MCF 10A (cell line): Measurements from ENCODE around the gene HCLS1. TPM values are rescaled to one million over a fixed set of nuclear protein-coding genes. Genes with fewer than 3 reads are reported as not detected.

Experiments used
- BruUV-seq: library from RNA; stranded (reverse); fragments of 400-500 nt; replicated peaks from 2 replicates; lab custom pipeline; 2021; lab: Mats Ljungman, UMichigan
- CTCF ChIA-PET: fragments of 300-600 bp; sonication (Branson Sonifier 250); formaldehyde crosslinking; extraction: SDS; loops from one replicate; lab custom pipeline; 2021; ENCODE audit warnings: antibody characterized with exemption, inconsistent platforms; lab: Yijun Ruan, JAX
- POLR2A ChIA-PET: fragments of 300-600, 350-650 bp; sonication (Branson Sonifier 250); formaldehyde crosslinking; extraction: SDS; loops from one replicate; lab custom pipeline; 2020; ENCODE audit warnings: antibody characterized with exemption, inconsistent platforms; lab: Yijun Ruan, JAX
- DNase-seq: peaks from one replicate; pipeline ENCODE4 v3.0.0-alpha.2; 2018; ENCODE audit not compliant: unreplicated experiment
- H3K27ac Mint-ChIP-seq: one replicate; pipeline ENCODE4 v1.8.0; 2022; ENCODE audit warnings: mild to moderate bottlenecking, low read depth, mixed read lengths; ENCODE audit not compliant: unreplicated experiment
- H3K27me3 Mint-ChIP-seq: one replicate; pipeline ENCODE4 v1.8.0; 2022; ENCODE audit warnings: mixed read lengths; ENCODE audit not compliant: insufficient read depth, unreplicated experiment
- H3K36me3 Mint-ChIP-seq: one replicate; pipeline ENCODE4 v1.8.0; 2022; ENCODE audit warnings: mild to moderate bottlenecking, moderate library complexity, mixed read lengths; ENCODE audit not compliant: insufficient read depth, unreplicated experiment
- H3K4me1 Mint-ChIP-seq: one replicate; pipeline ENCODE4 v1.8.0; 2022; ENCODE audit warnings: mixed read lengths; ENCODE audit not compliant: insufficient read depth, unreplicated experiment
- H3K4me3 Mint-ChIP-seq: one replicate; pipeline ENCODE4 v1.8.0; 2022; ENCODE audit warnings: mild to moderate bottlenecking, moderate library complexity, mixed read lengths; ENCODE audit not compliant: unreplicated experiment
- H3K9me3 Mint-ChIP-seq: one replicate; pipeline ENCODE4 v1.8.0; 2022; ENCODE audit warnings: mixed read lengths; ENCODE audit not compliant: unreplicated experiment
- CTCF ChIP-seq: fragments of 200-600 bp; IDR thresholded peaks from one replicate; pipeline ENCODE4 v1.8.0; 2022; ENCODE audit warnings: antibody characterized with exemption, mild to moderate bottlenecking; ENCODE audit not compliant: unreplicated experiment
- intact Hi-C: fragments of 100-400 bp; cut with micrococcal nuclease; formaldehyde crosslinking; loops from 2 replicates; pipeline ENCODE4 v1.14.1; 2022
- total RNA-seq: library from RNA; stranded (reverse); gene quantifications from 2 replicates; pipeline ENCODE4 v1.2.3, GENCODE V29; 2022

Gene HCLS1
- total RNA-seq, 1 experiment from 2014 or later = 1.6 TPM

DNA sequence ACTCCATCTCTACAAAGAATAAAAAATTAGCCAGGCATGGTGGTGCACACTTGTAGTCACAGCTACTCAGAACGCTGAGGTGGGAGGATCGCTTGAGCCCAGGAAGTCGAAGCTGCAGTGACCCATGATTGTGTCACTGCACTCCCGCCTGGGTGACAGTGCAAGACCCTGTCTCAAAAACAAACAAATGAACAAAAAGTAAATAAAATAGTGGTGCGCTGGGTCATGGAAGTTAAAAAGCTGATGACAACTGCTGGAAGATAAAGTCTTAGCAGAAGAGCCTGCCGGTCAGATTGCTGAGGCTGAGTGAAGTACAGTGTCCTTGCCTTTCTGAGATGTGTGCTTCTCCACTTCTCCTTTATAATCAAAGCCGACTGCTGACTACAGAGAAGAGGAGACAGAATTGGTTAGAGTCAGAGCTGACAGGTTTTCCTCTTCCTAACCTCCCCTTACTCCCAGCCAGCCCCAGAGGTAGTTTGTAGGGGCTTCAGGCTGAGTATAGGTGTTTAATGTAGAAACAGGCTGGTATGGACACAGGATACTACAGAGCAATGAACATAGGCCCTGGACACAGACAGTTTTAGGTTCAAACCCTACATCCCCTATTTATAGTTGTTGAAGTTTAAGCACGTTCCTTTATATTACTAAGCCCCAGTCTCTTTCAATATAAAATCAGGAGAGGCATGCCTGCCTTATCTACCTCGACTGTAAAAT, 17.9 kb downstream of the HCLS1 start:
- BruUV-seq = no TSS peak
- no peak for TF ChIP-seq CTCF
- ChIA-PET CTCF (no interaction called here), POLR2A (interaction anchor here (0.9 kb wide), 1 partner anchor 12 kb away, joined by 3 read pairs; no protein-coding TSS in a partner anchor)
- intact Hi-C loops = no loop called here
- no peaks in the 10 kb centered on the region for H3K27me3 Mint-ChIP-seq
- DNase-seq = no peak
- H3K9me3 Mint-ChIP-seq = no peaks in the 10 kb centered on the region
- no peak overlapping the region for H3K4me3 Mint-ChIP-seq
- no peaks in the 10 kb centered on the region for H3K36me3 Mint-ChIP-seq
- peaks cover 8% of the 10 kb centered on the region for H3K4me1 Mint-ChIP-seq
- no peak overlapping the region for H3K27ac Mint-ChIP-seq

GRCh38 chr3:121641127-121641526, 19.6 kb downstream of the HCLS1 start:
- CTCF ChIA-PET = interaction anchor here (1.1 kb wide), 1 partner anchor 10 kb away, joined by 4 read pairs; no protein-coding TSS in a partner anchor
- intact Hi-C loops = no loop called here
- TF ChIP-seq CTCF = no peak

DNA sequence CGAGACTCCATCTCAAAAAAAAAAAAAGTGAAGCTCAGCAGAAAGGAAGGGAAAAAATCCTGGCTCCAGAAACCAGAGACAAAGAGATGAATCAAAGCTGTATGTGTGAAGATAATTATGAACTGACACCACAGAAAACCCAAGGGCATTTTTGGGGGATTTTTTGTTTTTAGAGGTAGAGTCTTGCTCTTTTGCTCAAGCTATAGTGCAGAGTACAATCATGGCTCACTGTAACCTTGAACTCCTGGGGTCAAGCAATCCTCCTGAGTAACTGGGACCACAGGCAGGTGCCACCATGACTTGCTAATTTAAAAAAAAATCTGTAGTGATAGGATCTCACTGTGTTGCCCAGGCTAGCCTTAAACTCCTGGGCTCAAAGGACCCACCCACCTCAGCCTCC, 22.8 kb downstream of the HCLS1 start:
- H3K4me1 Mint-ChIP-seq = peaks cover 8% of the 10 kb centered on the region
- no peaks in the 10 kb centered on the region for H3K27me3 Mint-ChIP-seq
- H3K36me3 Mint-ChIP-seq = no peaks in the 10 kb centered on the region
- POLR2A ChIA-PET = interaction anchor here (0.5 to 0.7 kb wide), 2 partner anchors 130 to 934 kb away, joined by 3 to 4 read pairs; no protein-coding TSS in a partner anchor
- no peak overlapping the region for H3K27ac Mint-ChIP-seq
- no peak for DNase-seq
- BruUV-seq = no TSS peak
- peaks cover 7% of the 10 kb centered on the region for H3K9me3 Mint-ChIP-seq
- H3K4me3 Mint-ChIP-seq = no peak overlapping the region
- intact Hi-C loops = no loop called here
- no peak for TF ChIP-seq CTCF
- CTCF ChIA-PET = interaction anchor here (0.6 to 0.8 kb wide), 3 partner anchors 10 to 31 kb away, joined by 3 read pairs; no protein-coding TSS in a partner anchor

More at GRCh38 chr3:121641127-121641526, 19.6 kb downstream of the HCLS1 start:
- no peaks in the 10 kb centered on the region for H3K36me3 Mint-ChIP-seq
- no peaks in the 10 kb centered on the region for H3K27me3 Mint-ChIP-seq
- no peak overlapping the region for H3K27ac Mint-ChIP-seq
- POLR2A ChIA-PET = no interaction called here
- peaks cover 8% of the 10 kb centered on the region for H3K4me1 Mint-ChIP-seq
- no peaks in the 10 kb centered on the region for H3K9me3 Mint-ChIP-seq
- no TSS peak for BruUV-seq
- DNase-seq = no peak
- H3K4me3 Mint-ChIP-seq = no peak overlapping the region

DNA sequence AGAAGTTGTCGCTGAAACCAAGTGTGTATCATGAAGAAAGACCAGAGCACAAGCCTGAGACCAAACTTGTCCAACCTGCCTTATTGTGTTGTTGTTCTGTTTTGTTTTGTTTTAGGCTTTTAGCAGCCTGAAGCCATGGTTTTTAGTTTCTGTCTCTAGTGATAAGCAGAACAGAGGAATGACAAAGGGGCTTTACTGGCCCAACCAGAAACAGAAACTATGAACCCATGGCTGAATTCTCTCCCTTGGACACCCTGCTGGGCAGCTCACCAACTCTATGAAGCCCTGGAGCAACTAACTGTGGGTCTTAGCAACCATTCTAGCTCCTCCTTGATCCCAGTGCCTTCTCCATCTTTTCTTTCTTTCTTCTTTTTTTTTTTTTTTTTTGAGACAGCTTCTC, 30.3 kb downstream of the HCLS1 start:
- BruUV-seq = no TSS peak
- POLR2A ChIA-PET = interaction anchor here (1.2 kb wide), 1 partner anchor 12 kb away, joined by 3 read pairs; no protein-coding TSS in a partner anchor
- Mint-ChIP-seq H3K27me3 (no peaks in the 10 kb centered on the region), H3K27ac (no peak overlapping the region), H3K36me3 (no peaks in the 10 kb centered on the region), H3K4me3 (no peak overlapping the region), H3K4me1 (no peaks in the 10 kb centered on the region), H3K9me3 (peaks cover 7% of the 10 kb centered on the region)
- no peak for TF ChIP-seq CTCF
- intact Hi-C loops = no loop called here
- CTCF ChIA-PET = interaction anchor here (0.6 to 0.7 kb wide), 3 partner anchors 21 to 1072 kb away, joined by 3 to 4 read pairs (median 3); no protein-coding TSS in a partner anchor
- no peak for DNase-seq
